Chondrocyte (in vitro differentiated cells): ENCODE measurements around the gene PLXNA4. TPM values are rescaled to one million over a fixed set of nuclear protein-coding genes. Genes with fewer than 3 reads are reported as not detected.
A peak's percentile ranks its signal among the peaks of the same experiment; 100 is the strongest.

ENCODE experiments used
- DNase-seq: peaks from one replicate; pipeline ENCODE4 v3.0.0; 2021; ENCODE audit warnings: mixed read lengths, low spot score
- H3K27ac Mint-ChIP-seq: one replicate; pipeline ENCODE4 v1.8.0; 2021; ENCODE audit warnings: mild to moderate bottlenecking, moderate library complexity, mixed read lengths; ENCODE audit not compliant: unreplicated experiment
- H3K27me3 Mint-ChIP-seq: 2 replicates; pipeline ENCODE4 v1.8.0; 2021; ENCODE audit warnings: low read depth, mixed read lengths
- H3K36me3 Mint-ChIP-seq: 2 replicates; pipeline ENCODE4 v1.8.0; 2021; ENCODE audit warnings: low read depth, mixed read lengths
- H3K4me1 Mint-ChIP-seq: 2 replicates; pipeline ENCODE4 v1.8.0; 2021; ENCODE audit warnings: low read depth, mild to moderate bottlenecking, mixed read lengths
- H3K4me3 Mint-ChIP-seq: one replicate; pipeline ENCODE4 v1.8.0; 2021; ENCODE audit warnings: mild to moderate bottlenecking, moderate library complexity, mixed read lengths; ENCODE audit not compliant: unreplicated experiment
- H3K9me3 Mint-ChIP-seq: 2 replicates; pipeline ENCODE4 v1.8.0; 2021; ENCODE audit warnings: low read depth, mixed read lengths
- CTCF ChIP-seq: fragments of 200-600 bp; sonication (generic); IDR thresholded peaks from 2 replicates; pipeline ENCODE4 v1.5.0; 2021; ENCODE audit warnings: antibody characterized with exemption, mild to moderate bottlenecking, moderate library complexity
- total RNA-seq: library from RNA; stranded (reverse); gene quantifications from 3 replicates; pipeline ENCODE4 v1.2.1, GENCODE V29; 2021

Gene PLXNA4
- total RNA-seq, 1 donor from 2014 or later, result 11.3 TPM

- H3K4me1 Mint-ChIP-seq, result peaks cover 26% of the 10 kb centered on the region
- no peak for TF ChIP-seq CTCF
- H3K27me3 Mint-ChIP-seq, result no peaks in the 10 kb centered on the region
- DNase-seq, result no peak
- H3K27ac Mint-ChIP-seq, result peak overlapping the region; percentile 93
- H3K4me3 Mint-ChIP-seq, result no peak overlapping the region
- no peaks in the 10 kb centered on the region for H3K36me3 Mint-ChIP-seq
- H3K9me3 Mint-ChIP-seq, result no peaks in the 10 kb centered on the region
Measured at GRCh38 chr7:132618271-132618955, 42.1 kb upstream of the PLXNA4 start.

- H3K27me3 Mint-ChIP-seq, result peaks cover 2% of the 10 kb centered on the region
- no peak overlapping the region for H3K27ac Mint-ChIP-seq
- H3K9me3 Mint-ChIP-seq, result no peaks in the 10 kb centered on the region
- peak overlapping the region; percentile 58 for H3K4me3 Mint-ChIP-seq
- TF ChIP-seq CTCF, result peak; percentile 69
- no peak for DNase-seq
- H3K36me3 Mint-ChIP-seq, result no peaks in the 10 kb centered on the region
- H3K4me1 Mint-ChIP-seq, result peaks cover 28% of the 10 kb centered on the region
Measured at GRCh38 chr7:132614428-132615318, 38.4 kb upstream of the PLXNA4 start.

GRCh38 chr7:132613737-132614136, 37.5 kb upstream of the PLXNA4 start:
- Mint-ChIP-seq H3K9me3 (no peaks in the 10 kb centered on the region), H3K27ac (no peak overlapping the region), H3K4me1 (peaks cover 20% of the 10 kb centered on the region), H3K36me3 (no peaks in the 10 kb centered on the region), H3K4me3 (no peak overlapping the region), H3K27me3 (peaks cover 2% of the 10 kb centered on the region)
- no peak for TF ChIP-seq CTCF
- no peak for DNase-seq

GRCh38 chr7:132610995-132611394, 34.7 kb upstream of the PLXNA4 start:
- Mint-ChIP-seq H3K27ac (no peak overlapping the region), H3K4me1 (peaks cover 12% of the 10 kb centered on the region), H3K27me3 (peaks cover 2% of the 10 kb centered on the region)

More at GRCh38 chr7:132610995-132611394, 34.7 kb upstream of the PLXNA4 start:
- Mint-ChIP-seq H3K4me3 (no peak overlapping the region), H3K36me3 (no peaks in the 10 kb centered on the region), H3K9me3 (no peaks in the 10 kb centered on the region)
- no peak for TF ChIP-seq CTCF
- DNase-seq, result no peak
